Measurements from ENCODE around the gene CD200.
A peak's percentile ranks its signal among the peaks of the same experiment; 100 is the strongest.

CD200 gene

GRCh38 chr3:112314649-112315048 is 18.3 kb upstream of the CD200 start:
- H4K20me1 ChIP-seq (ENCODE audit: insufficient read depth, low read length), result no peaks in the 10 kb centered on the region
- no peaks in the 10 kb centered on the region for H3K36me3 ChIP-seq (replicated peaks; ENCODE audit: insufficient read depth, low read length)
- no peak overlapping the region for H2AFZ ChIP-seq (ENCODE audit: low read length)
- no peak for DNase-seq
- H3K27me3 ChIP-seq (replicated peaks; ENCODE audit: insufficient read depth, low read length), result no peaks in the 10 kb centered on the region
- no peaks in the 10 kb centered on the region for H3K79me2 ChIP-seq (ENCODE audit: low read length)
- no peaks in the 10 kb centered on the region for H3K9me3 ChIP-seq (replicated peaks; ENCODE audit: insufficient read depth, low read length)
- TF ChIP-seq EZH2 (optimal IDR thresholded peaks at IDR 0.05; ENCODE audit: low read depth, low read length), result no peak
- no peak overlapping the region for H3K27ac ChIP-seq (ENCODE audit: low read length)
- H3F3A ChIP-seq (ENCODE audit: insufficient read depth, low read length), result no peaks in the 10 kb centered on the region
- H3K4me1 ChIP-seq (ENCODE audit: low read length), result peaks cover 26% of the 10 kb centered on the region
- H3K4me2 ChIP-seq (ENCODE audit: low read depth, low read length), result no peak overlapping the region
- no peaks in the 10 kb centered on the region for H3K9me2 ChIP-seq (replicated peaks; ENCODE audit: insufficient read depth, low read length)
- no peak overlapping the region for H3K9ac ChIP-seq (ENCODE audit: low read length)
- H3K4me3 ChIP-seq (ENCODE audit: low read length), result no peak overlapping the region

GRCh38 chr3:112315791-112316190 is 17.2 kb upstream of the CD200 start:
- no peaks in the 10 kb centered on the region for H3K27me3 ChIP-seq (replicated peaks; ENCODE audit: insufficient read depth, low read length)
- H3K27ac ChIP-seq (ENCODE audit: low read length), result peak overlapping the region; percentile 30; the same call in 1 of the 2 replicates
- DNase-seq, result peak; percentile 68
- H2AFZ ChIP-seq (ENCODE audit: low read length), result 0 out of 2 replicates have a peak overlapping the region, but pooled peaks have one; percentile 1
- peak overlapping the region; percentile 19; the same call in 1 of the 2 replicates for H3K4me2 ChIP-seq (ENCODE audit: low read depth, low read length)
- TF ChIP-seq CTCF (IDR thresholded peaks at IDR 0.05; ENCODE audit: low read length), result no peak
- no peak for TF ChIP-seq EZH2phosphoT487 (IDR thresholded peaks at IDR 0.05; ENCODE audit: low read length)
- no peak for TF ChIP-seq EZH2 (optimal IDR thresholded peaks at IDR 0.05; ENCODE audit: low read depth, low read length)
- H3K9ac ChIP-seq (ENCODE audit: low read length), result no peak overlapping the region
- no peak overlapping the region for H3K4me3 ChIP-seq (ENCODE audit: low read length)
- no peaks in the 10 kb centered on the region for H4K20me1 ChIP-seq (ENCODE audit: insufficient read depth, low read length)
- H3K9me3 ChIP-seq (replicated peaks; ENCODE audit: insufficient read depth, low read length), result no peaks in the 10 kb centered on the region
- H3K79me2 ChIP-seq (ENCODE audit: low read length), result no peaks in the 10 kb centered on the region
- H3F3A ChIP-seq (ENCODE audit: insufficient read depth, low read length), result no peaks in the 10 kb centered on the region
- H3K36me3 ChIP-seq (replicated peaks; ENCODE audit: insufficient read depth, low read length), result no peaks in the 10 kb centered on the region
- H3K4me1 ChIP-seq (ENCODE audit: low read length), result peaks cover 26% of the 10 kb centered on the region
- no peaks in the 10 kb centered on the region for H3K9me2 ChIP-seq (replicated peaks; ENCODE audit: insufficient read depth, low read length)

- Histone ChIP-seq H3K79me2 (ENCODE audit: low read length) (no peaks in the 10 kb centered on the region), H3K27me3 (replicated peaks; ENCODE audit: insufficient read depth, low read length) (no peaks in the 10 kb centered on the region), H3K27ac (ENCODE audit: low read length) (no peak overlapping the region), H3K4me1 (ENCODE audit: low read length) (peaks cover 25% of the 10 kb centered on the region), H3K4me2 (ENCODE audit: low read depth, low read length) (no peak overlapping the region), H3K9ac (ENCODE audit: low read length) (no peak overlapping the region), H2AFZ (ENCODE audit: low read length) (no peak overlapping the region), H3K9me3 (replicated peaks; ENCODE audit: insufficient read depth, low read length) (no peaks in the 10 kb centered on the region), H3K4me3 (ENCODE audit: low read length) (no peak overlapping the region), H4K20me1 (ENCODE audit: insufficient read depth, low read length) (no peaks in the 10 kb centered on the region), H3K9me2 (replicated peaks; ENCODE audit: insufficient read depth, low read length) (no peaks in the 10 kb centered on the region), H3K36me3 (replicated peaks; ENCODE audit: insufficient read depth, low read length) (no peaks in the 10 kb centered on the region), H3F3A (ENCODE audit: insufficient read depth, low read length) (no peaks in the 10 kb centered on the region)
- TF ChIP-seq EZH2 (optimal IDR thresholded peaks at IDR 0.05; ENCODE audit: low read depth, low read length), result no peak
- no peak for TF ChIP-seq EZH2phosphoT487 (IDR thresholded peaks at IDR 0.05; ENCODE audit: low read length)
- TF ChIP-seq CTCF (IDR thresholded peaks at IDR 0.05; ENCODE audit: low read length), result no peak
- no peak for DNase-seq
Observed at GRCh38 chr3:112319516-112320276, 13.3 kb upstream of the CD200 start.

- no peak overlapping the region for H3K4me3 ChIP-seq (ENCODE audit: low read length)
- H3K9ac ChIP-seq (ENCODE audit: low read length), result no peak overlapping the region
- H2AFZ ChIP-seq (ENCODE audit: low read length), result no peak overlapping the region
- peaks cover 15% of the 10 kb centered on the region for H3K4me1 ChIP-seq (ENCODE audit: low read length)
- H3K27ac ChIP-seq (ENCODE audit: low read length), result no peak overlapping the region
- H3K9me3 ChIP-seq (replicated peaks; ENCODE audit: insufficient read depth, low read length), result no peaks in the 10 kb centered on the region
- no peaks in the 10 kb centered on the region for H4K20me1 ChIP-seq (ENCODE audit: insufficient read depth, low read length)
- no peaks in the 10 kb centered on the region for H3K27me3 ChIP-seq (replicated peaks; ENCODE audit: insufficient read depth, low read length)
- H3K36me3 ChIP-seq (replicated peaks; ENCODE audit: insufficient read depth, low read length), result no peaks in the 10 kb centered on the region
- no peaks in the 10 kb centered on the region for H3K9me2 ChIP-seq (replicated peaks; ENCODE audit: insufficient read depth, low read length)
- TF ChIP-seq CTCF (IDR thresholded peaks at IDR 0.05; ENCODE audit: low read length), result no peak
- no peak for TF ChIP-seq EZH2phosphoT487 (IDR thresholded peaks at IDR 0.05; ENCODE audit: low read length)
- TF ChIP-seq EZH2 (optimal IDR thresholded peaks at IDR 0.05; ENCODE audit: low read depth, low read length), result no peak
- no peaks in the 10 kb centered on the region for H3K79me2 ChIP-seq (ENCODE audit: low read length)
- no peak overlapping the region for H3K4me2 ChIP-seq (ENCODE audit: low read depth, low read length)
- H3F3A ChIP-seq (ENCODE audit: insufficient read depth, low read length), result no peaks in the 10 kb centered on the region
- no peak for DNase-seq
Observed at GRCh38 chr3:112320691-112321090, 12.3 kb upstream of the CD200 start.
